ENCODE results near the gene VAT1. TPM values are rescaled to one million over a fixed set of nuclear protein-coding genes. Genes with fewer than 3 reads are reported as not detected.

Gene VAT1
- 100 to 1,000 TPM; 228 to 257 TPM for total RNA-seq
- 100 to 1,000 TPM; 116 to 154 (median 130) TPM for polyA plus RNA-seq (ENCODE audit: insufficient read length in 6 of 6)
- long read RNA-seq, donor 1, transcript VAT1-201 (6 exons, 2,734 nt) = major isoform, 38 of 38 reads
- long read RNA-seq, donor 1, partial matches to known transcripts = 0 of 38 reads
- long read RNA-seq, donor 1, other reads (novel, unspliced or antisense) = 0 of 38 reads
- long read RNA-seq, donor 2, transcript VAT1-201 (6 exons, 2,734 nt) = major isoform, 40 of 47 reads
- long read RNA-seq, donor 2, partial matches to known transcripts = 6 of 47 reads
- long read RNA-seq, donor 2, other reads (novel, unspliced or antisense) = 0 of 47 reads
- long read RNA-seq, donor 3, transcript VAT1-201 (6 exons, 2,734 nt) = major isoform, 36 of 43 reads
- long read RNA-seq, donor 3, partial matches to known transcripts = 0 of 43 reads
- long read RNA-seq, donor 3, other reads (novel, unspliced or antisense) = 7 of 43 reads
- long read RNA-seq, donor 4, transcript VAT1-201 (6 exons, 2,734 nt) = major isoform, 26 of 44 reads
- long read RNA-seq, donor 4, partial matches to known transcripts = 3 of 44 reads
- long read RNA-seq, donor 4, other reads (novel, unspliced or antisense) = 15 of 44 reads
- long read RNA-seq, donor 5, transcript VAT1-201 (6 exons, 2,734 nt) = major isoform, 29 of 40 reads
- long read RNA-seq, donor 5, partial matches to known transcripts = 5 of 40 reads
- long read RNA-seq, donor 5, other reads (novel, unspliced or antisense) = 6 of 40 reads
- long read RNA-seq, donor 6, transcript VAT1-201 (6 exons, 2,734 nt) = major isoform, 35 of 36 reads
- long read RNA-seq, donor 6, partial matches to known transcripts = 0 of 36 reads
- long read RNA-seq, donor 6, other reads (novel, unspliced or antisense) = 0 of 36 reads
- long read RNA-seq, donor 7, transcript VAT1-201 (6 exons, 2,734 nt) = major isoform, 14 of 14 reads
- long read RNA-seq, donor 7, partial matches to known transcripts = 0 of 14 reads
- long read RNA-seq, donor 7, other reads (novel, unspliced or antisense) = 0 of 14 reads
- long read RNA-seq, donor 8, transcript VAT1-201 (6 exons, 2,734 nt) = major isoform, 29 of 29 reads
- long read RNA-seq, donor 8, partial matches to known transcripts = 0 of 29 reads
- long read RNA-seq, donor 8, other reads (novel, unspliced or antisense) = 0 of 29 reads
- long read RNA-seq, donor 9 = 0 reads
- long read RNA-seq, donor 10, transcript VAT1-201 (6 exons, 2,734 nt) = major isoform, 26 of 33 reads
- long read RNA-seq, donor 10, partial matches to known transcripts = 1 of 33 reads
- long read RNA-seq, donor 10, other reads (novel, unspliced or antisense) = 6 of 33 reads
- long read RNA-seq, donor 11 = 0 reads
- long read RNA-seq, donor 12, transcript VAT1-201 (6 exons, 2,734 nt) = major isoform, 19 of 19 reads
- long read RNA-seq, donor 12, partial matches to known transcripts = 0 of 19 reads
- long read RNA-seq, donor 12, other reads (novel, unspliced or antisense) = 0 of 19 reads

DNA sequence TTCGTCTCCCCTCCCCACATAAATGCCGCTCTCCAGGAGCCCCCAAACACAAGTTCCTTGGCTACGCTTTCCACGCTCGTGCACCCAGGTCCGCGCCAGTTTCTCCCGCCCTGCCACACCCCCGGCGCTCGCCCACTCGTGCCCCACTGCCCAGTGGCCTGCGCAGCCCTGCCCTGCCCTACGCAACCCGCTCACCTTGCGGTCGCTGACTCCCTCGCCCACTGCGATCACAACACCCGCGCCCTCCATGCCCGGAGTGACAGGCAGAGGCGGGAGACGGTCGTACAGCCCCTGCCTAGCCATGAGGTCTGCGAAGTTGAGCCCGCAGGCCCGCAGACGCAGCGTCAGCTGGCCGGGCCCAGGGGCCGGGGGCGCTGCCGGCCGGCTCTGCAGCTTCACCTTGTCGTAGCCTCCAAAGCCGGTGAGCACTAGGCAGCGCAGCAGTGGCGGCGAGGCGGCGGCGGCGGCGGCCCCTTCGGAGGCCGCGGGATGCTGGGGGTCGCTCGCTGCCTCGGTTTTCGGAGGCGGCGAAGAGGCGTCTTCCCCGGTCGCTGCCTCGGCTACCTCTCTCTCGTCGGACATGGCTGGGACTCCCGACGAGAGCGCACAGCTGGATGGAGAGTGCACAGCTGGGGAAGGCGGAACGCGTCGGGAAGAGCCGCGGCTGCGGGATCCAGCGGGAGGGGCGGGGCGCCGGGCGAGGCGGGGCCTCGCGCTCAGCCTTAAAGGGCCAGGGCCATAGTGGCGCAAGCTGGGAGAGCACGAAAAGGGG is at the start of gene VAT1:
Gene VAT1, minus strand, starts transcription at position 645 of the 772 bp plus-strand sequence. Its CDS starts 63 bp downstream, at position 582.
- ATAC-seq (peak; percentile 81), DNase-seq (peak; percentile 78 to 97 (median 86))
- peak within 1 kb of the TSS; percentile 100 for H3K4me3 ChIP-seq
- H3K27ac ChIP-seq = peak within 1 kb of the TSS; percentile 88 to 90
- intact Hi-C loops (cut with DNase I) = loop anchor here in 1 of 2 donors (10.0 kb wide), 1 partner anchor 293 kb away; no protein-coding TSS in a partner anchor
- TF ChIP-seq, protein P1, sequence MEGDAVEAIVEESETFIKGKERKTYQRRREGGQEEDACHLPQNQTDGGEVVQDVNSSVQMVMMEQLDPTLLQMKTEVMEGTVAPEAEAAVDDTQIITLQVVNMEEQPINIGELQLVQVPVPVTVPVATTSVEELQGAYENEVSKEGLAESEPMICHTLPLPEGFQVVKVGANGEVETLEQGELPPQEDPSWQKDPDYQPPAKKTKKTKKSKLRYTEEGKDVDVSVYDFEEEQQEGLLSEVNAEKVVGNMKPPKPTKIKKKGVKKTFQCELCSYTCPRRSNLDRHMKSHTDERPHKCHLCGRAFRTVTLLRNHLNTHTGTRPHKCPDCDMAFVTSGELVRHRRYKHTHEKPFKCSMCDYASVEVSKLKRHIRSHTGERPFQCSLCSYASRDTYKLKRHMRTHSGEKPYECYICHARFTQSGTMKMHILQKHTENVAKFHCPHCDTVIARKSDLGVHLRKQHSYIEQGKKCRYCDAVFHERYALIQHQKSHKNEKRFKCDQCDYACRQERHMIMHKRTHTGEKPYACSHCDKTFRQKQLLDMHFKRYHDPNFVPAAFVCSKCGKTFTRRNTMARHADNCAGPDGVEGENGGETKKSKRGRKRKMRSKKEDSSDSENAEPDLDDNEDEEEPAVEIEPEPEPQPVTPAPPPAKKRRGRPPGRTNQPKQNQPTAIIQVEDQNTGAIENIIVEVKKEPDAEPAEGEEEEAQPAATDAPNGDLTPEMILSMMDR (IDR thresholded peaks at IDR 0.05) = no peak
- peaks cover 0 to 16% of the 10 kb centered on the region in 2 donors for H3K36me3 ChIP-seq
- H3K27me3 ChIP-seq = no peaks in the 10 kb centered on the region
- peaks cover 14 to 64% of the 10 kb centered on the region in 2 donors for H3K4me1 ChIP-seq
- no peaks in the 10 kb centered on the region for H3K9me3 ChIP-seq

DNA sequence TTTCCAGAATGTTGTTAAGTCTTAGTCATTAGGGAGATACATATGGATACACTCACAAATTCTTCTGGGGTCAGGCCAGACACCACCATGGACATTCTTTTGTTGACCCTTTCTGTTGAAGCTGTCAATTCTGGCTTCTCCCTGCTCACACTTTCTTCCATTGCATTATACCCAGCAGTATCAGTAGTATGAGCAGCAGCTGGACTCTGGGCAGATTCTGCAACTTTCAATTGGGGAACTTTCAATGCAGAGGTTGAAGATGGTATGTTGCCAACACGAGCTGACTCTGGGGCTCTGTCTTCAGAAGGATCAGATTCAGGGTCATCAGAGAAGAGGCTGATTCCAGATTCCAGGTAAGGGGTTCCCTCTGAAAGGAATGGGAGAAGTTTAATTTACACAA is 48.7 kb upstream of the VAT1 start:
- ATAC-seq (no peak), DNase-seq (no peak)
- Histone ChIP-seq H3K36me3 (peaks cover 0 to 16% of the 10 kb centered on the region in 2 donors), H3K4me1 (no peaks in the 10 kb centered on the region), H3K27me3 (no peaks in the 10 kb centered on the region), H3K4me3 (no peak overlapping the region), H3K9me3 (no peaks in the 10 kb centered on the region), H3K27ac (no peak overlapping the region)
- intact Hi-C loops (cut with DNase I) = no loop called here
- TF ChIP-seq, protein P1 (IDR thresholded peaks at IDR 0.05) = no peak

DNA sequence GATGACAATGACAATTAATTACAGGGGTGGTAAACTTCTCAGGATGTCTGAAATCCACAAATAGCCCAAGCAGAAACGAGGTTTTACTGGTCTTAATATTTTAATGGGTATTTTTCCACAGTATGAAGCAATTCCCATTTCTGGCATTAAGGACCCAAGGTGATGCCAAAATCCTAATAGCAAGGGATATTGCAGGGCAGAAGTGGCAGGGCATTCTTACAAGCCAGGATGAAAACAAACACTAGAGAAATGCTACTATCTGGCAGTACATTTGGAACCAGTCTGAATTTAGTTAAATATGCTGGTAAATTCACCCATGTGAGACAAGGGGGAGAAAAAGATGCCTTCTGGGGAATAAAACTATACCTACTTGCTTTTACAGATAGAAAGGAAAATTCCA is 48.1 kb upstream of the VAT1 start:
- TF ChIP-seq, protein P1 (IDR thresholded peaks at IDR 0.05) = no peak

DNA sequence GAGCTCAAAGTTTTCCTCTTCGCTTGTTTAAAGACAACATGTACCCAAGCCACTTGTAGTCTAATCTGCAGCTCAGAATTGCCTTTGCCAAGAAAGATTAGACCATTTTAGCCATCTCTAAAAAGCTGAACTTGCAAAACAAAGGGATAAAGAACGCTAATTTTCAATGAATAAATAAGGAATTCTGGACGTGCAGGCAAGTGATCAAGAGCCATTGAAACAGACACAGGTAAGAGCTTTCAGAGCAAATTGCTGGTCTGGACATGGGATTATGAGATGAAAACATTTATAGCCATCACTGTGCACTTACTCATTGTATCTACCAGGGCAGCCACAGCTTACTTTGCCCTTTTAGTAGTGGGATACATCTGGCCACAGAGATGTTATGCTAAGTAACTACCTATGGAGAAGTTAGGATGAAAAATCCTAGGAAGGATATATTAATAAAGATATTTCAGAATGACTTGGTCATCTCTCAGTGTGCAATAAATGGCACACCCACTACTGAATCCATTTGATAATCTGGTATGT is 47.2 kb upstream of the VAT1 start:
- intact Hi-C loops (cut with DNase I) = no loop called here
- no peak for ATAC-seq

More for the DNA sequence above, 48.1 kb upstream of the VAT1 start:
- Histone ChIP-seq H3K36me3 (peaks cover 0 to 16% of the 10 kb centered on the region in 2 donors), H3K27ac (no peak overlapping the region), H3K4me3 (no peak overlapping the region), H3K27me3 (no peaks in the 10 kb centered on the region), H3K9me3 (no peaks in the 10 kb centered on the region), H3K4me1 (no peaks in the 10 kb centered on the region)
- ATAC-seq = no peak
- intact Hi-C loops (cut with DNase I) = no loop called here
- no peak for DNase-seq

More for the DNA sequence above, 47.2 kb upstream of the VAT1 start:
- Histone ChIP-seq H3K36me3 (peaks cover 0 to 16% of the 10 kb centered on the region in 2 donors), H3K9me3 (no peaks in the 10 kb centered on the region), H3K4me3 (no peak overlapping the region), H3K27me3 (no peaks in the 10 kb centered on the region), H3K27ac (no peak overlapping the region), H3K4me1 (no peaks in the 10 kb centered on the region)
- TF ChIP-seq, protein P1 (IDR thresholded peaks at IDR 0.05) = no peak
- DNase-seq = no peak

Measured in left lung (tissue), 14 donors.